ENCODE results near the gene SCAMP2. TPM values are rescaled to one million over a fixed set of nuclear protein-coding genes. Genes with fewer than 3 reads are reported as not detected.

The SCAMP2 gene
- total and polyA plus RNA-seq, 2 donors (not counting 1 experiment from before 2014, with no cell fraction given), result 85.1 to 105 TPM

- H3K4me3 Mint-ChIP-seq, result no peak overlapping the region
- H3K4me1 ChIP-seq (ENCODE audit: control insufficient read depth in 2 of 2, insufficient read depth in 2 of 2, low read length in 2 of 2), result peaks cover 40 to 44% of the 10 kb centered on the region in 2 donors
- no peak overlapping the region for H2AFZ ChIP-seq (ENCODE audit: insufficient read depth, low read depth, low read length, poor library complexity, severe bottlenecking)
- no peak overlapping the region for H3K27ac Mint-ChIP-seq
- peaks cover 11% of the 10 kb centered on the region for H3K27me3 Mint-ChIP-seq
- TF ChIP-seq EZH2 (IDR thresholded peaks at IDR 0.05; ENCODE audit: borderline replicate concordance, insufficient read depth, low read depth, low read length, poor library complexity, severe bottlenecking), result no peak
- TF ChIP-seq, protein P1, sequence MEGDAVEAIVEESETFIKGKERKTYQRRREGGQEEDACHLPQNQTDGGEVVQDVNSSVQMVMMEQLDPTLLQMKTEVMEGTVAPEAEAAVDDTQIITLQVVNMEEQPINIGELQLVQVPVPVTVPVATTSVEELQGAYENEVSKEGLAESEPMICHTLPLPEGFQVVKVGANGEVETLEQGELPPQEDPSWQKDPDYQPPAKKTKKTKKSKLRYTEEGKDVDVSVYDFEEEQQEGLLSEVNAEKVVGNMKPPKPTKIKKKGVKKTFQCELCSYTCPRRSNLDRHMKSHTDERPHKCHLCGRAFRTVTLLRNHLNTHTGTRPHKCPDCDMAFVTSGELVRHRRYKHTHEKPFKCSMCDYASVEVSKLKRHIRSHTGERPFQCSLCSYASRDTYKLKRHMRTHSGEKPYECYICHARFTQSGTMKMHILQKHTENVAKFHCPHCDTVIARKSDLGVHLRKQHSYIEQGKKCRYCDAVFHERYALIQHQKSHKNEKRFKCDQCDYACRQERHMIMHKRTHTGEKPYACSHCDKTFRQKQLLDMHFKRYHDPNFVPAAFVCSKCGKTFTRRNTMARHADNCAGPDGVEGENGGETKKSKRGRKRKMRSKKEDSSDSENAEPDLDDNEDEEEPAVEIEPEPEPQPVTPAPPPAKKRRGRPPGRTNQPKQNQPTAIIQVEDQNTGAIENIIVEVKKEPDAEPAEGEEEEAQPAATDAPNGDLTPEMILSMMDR (IDR thresholded peaks at IDR 0.05), result no peak
- peaks cover 4% of the 10 kb centered on the region for H4K20me1 ChIP-seq (ENCODE audit: control insufficient read depth, insufficient read depth, low read length, poor library complexity, severe bottlenecking)
- H3K9ac ChIP-seq (ENCODE audit: low read length), result no peak overlapping the region
- H3K4me2 ChIP-seq (replicated peaks; ENCODE audit: low read depth, low read length, poor library complexity, severe bottlenecking), result no peak overlapping the region
- H3K4me1 Mint-ChIP-seq, result peaks cover 40% of the 10 kb centered on the region
- no peak for DNase-seq
- intact Hi-C loops (cut with micrococcal nuclease), result no loop called here
- 94% methylated on average over 2 of the region's 4 CpGs for WGBS (ENCODE audit: insufficient coverage)
- peaks cover 23% of the 10 kb centered on the region for H3K79me2 ChIP-seq (ENCODE audit: control insufficient read depth, insufficient read depth, low read length)
- H3K4me3 ChIP-seq (ENCODE audit: control extremely low read depth in 1 of 5, extremely low read depth in 1 of 5, insufficient read depth in 1 of 5, low read depth in 2 of 5, low read length in 4 of 5), result no peak overlapping the region
- ChIA-PET CTCF (interaction anchor here (1.3 to 3.1 kb wide), 3 partner anchors 16 to 52 kb away, joined by 4 to 30 read pairs (median 5); no protein-coding TSS in a partner anchor), POLR2A (no interaction called here)
- no peaks in the 10 kb centered on the region for H3K36me3 ChIP-seq (replicated peaks in 1 of 2; ENCODE audit: control extremely low read depth in 1 of 2, control insufficient read depth in 1 of 2, extremely low read depth in 1 of 2, insufficient read depth in 2 of 2, low read length in 1 of 2)
- H3K27me3 ChIP-seq (replicated peaks in 1 of 4; ENCODE audit: control extremely low read depth in 1 of 4, control insufficient read depth in 3 of 4, insufficient read depth in 4 of 4, low read length in 3 of 4), result peaks cover 0 to 31% (median 10%) of the 10 kb centered on the region in 4 experiments
- H3K9me3 Mint-ChIP-seq (ENCODE audit: insufficient read depth), result no peaks in the 10 kb centered on the region
- ATAC-seq (ENCODE audit: low read depth), result no peak
- H3K27ac ChIP-seq (ENCODE audit: low read length in 2 of 2), result no peak overlapping the region
- H3K9me3 ChIP-seq (ENCODE audit: control extremely low read depth in 1 of 3, control insufficient read depth in 2 of 3, insufficient read depth in 1 of 3, low read length in 2 of 3), result peaks cover 0 to 14% (median 0%) of the 10 kb centered on the region in 3 donors
These were observed 50.9 kb downstream of the SCAMP2 start for GRCh38 chr15:74822233-74822632.

- DNase-seq (no peak), ATAC-seq (ENCODE audit: low read depth) (no peak)
- Histone ChIP-seq H2AFZ (ENCODE audit: insufficient read depth, low read depth, low read length, poor library complexity, severe bottlenecking) (no peak overlapping the region), H3K27me3 (replicated peaks in 1 of 4; ENCODE audit: control extremely low read depth in 1 of 4, control insufficient read depth in 3 of 4, insufficient read depth in 4 of 4, low read length in 3 of 4) (peaks cover 0 to 26% (median 7%) of the 10 kb centered on the region in 4 experiments), H3K79me2 (ENCODE audit: control insufficient read depth, insufficient read depth, low read length) (peaks cover 23% of the 10 kb centered on the region), H3K4me3 (ENCODE audit: control extremely low read depth in 1 of 5, extremely low read depth in 1 of 5, insufficient read depth in 1 of 5, low read depth in 2 of 5, low read length in 4 of 5) (no peak overlapping the region), H3K4me2 (replicated peaks; ENCODE audit: low read depth, low read length, poor library complexity, severe bottlenecking) (peak overlapping the region; percentile 81), H3K9me3 (ENCODE audit: control extremely low read depth in 1 of 3, control insufficient read depth in 2 of 3, insufficient read depth in 1 of 3, low read length in 2 of 3) (peaks cover 0 to 9% (median 0%) of the 10 kb centered on the region in 3 donors), H3K27ac (ENCODE audit: low read length in 2 of 2) (no peak overlapping the region), H3K9ac (ENCODE audit: low read length) (no peak overlapping the region), H3K4me1 (ENCODE audit: control insufficient read depth in 2 of 2, insufficient read depth in 2 of 2, low read length in 2 of 2) (peaks cover 38 to 41% of the 10 kb centered on the region in 2 donors), H3K36me3 (replicated peaks in 1 of 2; ENCODE audit: control extremely low read depth in 1 of 2, control insufficient read depth in 1 of 2, extremely low read depth in 1 of 2, insufficient read depth in 2 of 2, low read length in 1 of 2) (no peaks in the 10 kb centered on the region), H4K20me1 (ENCODE audit: control insufficient read depth, insufficient read depth, low read length, poor library complexity, severe bottlenecking) (peaks cover 3% of the 10 kb centered on the region)
- Mint-ChIP-seq H3K4me1 (peaks cover 43% of the 10 kb centered on the region), H3K27ac (peak overlapping the region; percentile 39), H3K27me3 (peaks cover 7% of the 10 kb centered on the region), H3K9me3 (ENCODE audit: insufficient read depth) (no peaks in the 10 kb centered on the region), H3K4me3 (peak overlapping the region; percentile 66)
- CTCF ChIA-PET, result interaction anchor here (0.9 to 3.1 kb wide), 11 partner anchors 16 to 382 kb away, joined by 3 to 30 read pairs (median 4); partner anchors contain the start of genes COX5A and ULK3
- WGBS (ENCODE audit: insufficient coverage), result 96% methylated on average over 7 of the region's 7 CpGs
- intact Hi-C loops (cut with micrococcal nuclease), result no loop called here
- POLR2A ChIA-PET, result no interaction called here
- TF ChIP-seq EZH2 (IDR thresholded peaks at IDR 0.05; ENCODE audit: borderline replicate concordance, insufficient read depth, low read depth, low read length, poor library complexity, severe bottlenecking), result no peak
- TF ChIP-seq, protein P1 (IDR thresholded peaks at IDR 0.05), result no peak
These were observed 51.4 kb downstream of the SCAMP2 start for GRCh38 chr15:74821790-74822158.

All from B cell (primary cell).